GM19239 (cell line): ENCODE results near the gene NHSL1.

Source experiments
- DNase-seq: peaks from one replicate; pipeline ENCODE4 v3.0.0; 2011; ENCODE audit warnings: low spot score; ENCODE audit not compliant: insufficient read length
- FAIRE-seq: peaks from 2 replicates; lab custom pipeline; 2011; peaks lifted over from hg19 to GRCh38; lab: Jason Lieb, UNC

NHSL1 gene

GRCh38 chr6:138410972-138411880 lies 88.1 kb downstream of the NHSL1 start:
- FAIRE-seq = no peak
- DNase-seq = no peak

GRCh38 chr6:138410048-138410735 lies 89.1 kb downstream of the NHSL1 start:
- FAIRE-seq (no peak), DNase-seq (no peak)

GRCh38 chr6:138406443-138406842 lies 92.9 kb downstream of the NHSL1 start:
- DNase-seq (no peak), FAIRE-seq (no peak)

- DNase-seq = no peak
- no peak for FAIRE-seq
Measured at GRCh38 chr6:138405816-138406413, 93.4 kb downstream of the NHSL1 start.

- DNase-seq (no peak), FAIRE-seq (no peak)
Measured at GRCh38 chr6:138404666-138405337, 94.5 kb downstream of the NHSL1 start.

GRCh38 chr6:138403801-138404665 lies 95.3 kb downstream of the NHSL1 start, which contains the start of gene HEBP2:
Gene HEBP2 (plus strand): TSS chr6:138404223. CDS start chr6:138404496, 273 bp downstream.
- DNase-seq (peak; percentile 81), FAIRE-seq (peak; percentile 26)

GRCh38 chr6:138403324-138403800 lies 95.9 kb downstream of the NHSL1 start:
- FAIRE-seq = no peak
- no peak for DNase-seq

- FAIRE-seq (no peak), DNase-seq (no peak)
Measured at GRCh38 chr6:138402838-138403187, 96.5 kb downstream of the NHSL1 start.

- DNase-seq (no peak), FAIRE-seq (no peak)
Measured at GRCh38 chr6:138401960-138402837, 97.1 kb downstream of the NHSL1 start.

- DNase-seq (no peak), FAIRE-seq (no peak)
Measured at GRCh38 chr6:138400326-138400725, 99.0 kb downstream of the NHSL1 start.

- DNase-seq = no peak
- no peak for FAIRE-seq
Measured at GRCh38 chr6:138397128-138398122, 101.9 kb downstream of the NHSL1 start.

GRCh38 chr6:138396709-138397108 lies 102.6 kb downstream of the NHSL1 start:
- DNase-seq = no peak
- no peak for FAIRE-seq

- FAIRE-seq (no peak), DNase-seq (no peak)
Measured at GRCh38 chr6:138393871-138394783, 105.2 kb downstream of the NHSL1 start.

GRCh38 chr6:138389551-138389950 lies 109.7 kb downstream of the NHSL1 start:
- DNase-seq (no peak), FAIRE-seq (no peak)

- DNase-seq (no peak), FAIRE-seq (no peak)
Measured at GRCh38 chr6:138387577-138388368, 111.5 kb downstream of the NHSL1 start.
